ENCODE data around the gene GPBAR1.
A peak's percentile ranks its signal among the peaks of the same experiment; 100 is the strongest.
"Not testable (repeated sequence)": the region's sequence is repeated elsewhere in the genome, so short reads cannot be mapped to it uniquely, and the experiment has no call there.

GPBAR1 gene

GRCh38 chr2:218289639-218290315 is 29.0 kb downstream of the GPBAR1 start:
- no peak for DNase-seq

GRCh38 chr2:218290316-218291261 is 29.8 kb downstream of the GPBAR1 start:
- DNase-seq, result no peak

GRCh38 chr2:218291318-218292047 is 30.7 kb downstream of the GPBAR1 start:
- no peak for DNase-seq

DNA sequence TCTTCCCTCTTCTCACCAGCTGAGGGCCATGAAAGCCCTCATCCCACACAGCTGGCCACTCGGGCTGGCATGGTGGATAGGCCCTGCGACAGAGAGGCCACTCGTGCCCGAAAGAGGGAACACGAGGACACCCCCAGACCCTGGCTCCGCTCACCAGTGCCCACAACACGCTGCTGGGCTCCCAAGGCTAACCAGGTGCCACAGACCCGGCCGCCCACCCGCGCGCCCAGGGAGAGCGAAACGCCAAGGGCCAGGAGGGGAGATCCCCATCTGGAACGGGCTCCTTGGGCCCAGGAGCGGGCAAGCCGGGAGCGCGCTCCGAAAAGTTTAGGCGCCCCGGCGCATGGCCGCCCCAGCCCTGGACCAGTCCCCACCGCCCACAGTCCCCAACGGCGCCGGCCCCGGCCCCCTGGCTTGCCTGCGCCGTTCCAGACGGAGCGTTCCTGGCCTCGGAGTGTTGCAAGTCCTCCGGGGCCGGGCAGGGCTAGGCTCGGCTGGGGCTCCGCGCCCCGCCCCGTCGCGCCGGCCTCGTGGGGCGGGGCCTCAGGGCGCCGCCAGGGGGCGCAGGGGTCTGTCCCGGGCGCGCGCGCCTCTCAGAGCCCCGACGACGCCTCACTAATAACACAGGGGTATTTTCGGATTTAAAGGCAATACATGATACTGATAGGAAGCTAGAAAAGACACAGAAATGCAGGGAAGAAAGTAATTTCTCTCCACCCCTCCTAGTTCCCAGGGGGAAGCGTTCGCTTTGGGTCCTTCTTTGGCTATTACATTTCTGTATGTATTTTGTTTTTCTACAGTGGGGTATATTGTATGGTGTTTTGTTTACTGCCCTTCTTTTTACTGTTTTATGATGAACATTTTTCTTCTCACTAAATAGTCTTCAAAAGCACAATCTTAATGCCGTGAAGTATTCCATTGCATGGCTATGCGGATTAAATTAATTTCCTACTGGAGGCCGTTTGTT is 31.5 kb downstream of the GPBAR1 start, which contains the start of gene TMBIM1:
Gene TMBIM1 (minus strand): TSS at position 456 of the 967 bp plus-strand sequence. CDS start 10,362 bp downstream, outside the sequence.
- DNase-seq, result no peak

DNA sequence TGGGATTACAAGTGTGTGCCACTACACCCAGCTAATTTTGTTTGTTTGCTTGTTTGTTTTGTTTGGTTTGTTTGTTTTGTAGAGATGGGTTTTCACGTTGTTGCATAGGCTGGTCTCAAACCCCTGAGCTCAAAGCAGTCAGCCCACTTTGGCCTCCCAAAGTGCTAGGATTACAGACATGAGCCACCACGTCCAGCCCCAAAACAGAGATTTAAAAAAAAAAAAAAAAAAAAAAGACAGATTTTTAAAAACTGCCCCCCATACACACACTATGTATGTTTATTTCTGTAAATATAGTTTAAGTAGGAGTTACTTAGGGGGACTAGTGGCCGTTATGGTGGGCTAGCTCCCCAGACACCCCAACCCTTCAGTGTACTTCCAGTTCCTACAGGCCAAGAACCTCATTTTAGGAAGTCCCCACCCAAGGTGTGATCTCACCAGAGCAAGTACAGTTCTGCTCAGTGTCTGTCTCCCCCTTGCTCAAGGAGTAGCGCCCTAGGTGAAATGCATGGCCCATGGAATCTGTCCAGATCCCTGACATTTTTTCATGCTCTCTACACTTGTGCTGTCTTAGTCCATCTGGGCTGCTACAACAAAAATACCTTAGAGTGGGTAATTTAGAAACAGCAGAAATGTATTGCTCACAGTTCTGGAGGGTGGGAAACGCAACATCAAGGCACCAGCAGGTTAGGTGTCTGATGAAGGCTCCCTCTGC is 33.1 kb downstream of the GPBAR1 start:
- DNase-seq, result no peak

GRCh38 chr2:218294430-218295022 is 33.7 kb downstream of the GPBAR1 start:
- no peak for DNase-seq

GRCh38 chr2:218295029-218295428 is 34.2 kb downstream of the GPBAR1 start:
- DNase-seq, result no peak

DNA sequence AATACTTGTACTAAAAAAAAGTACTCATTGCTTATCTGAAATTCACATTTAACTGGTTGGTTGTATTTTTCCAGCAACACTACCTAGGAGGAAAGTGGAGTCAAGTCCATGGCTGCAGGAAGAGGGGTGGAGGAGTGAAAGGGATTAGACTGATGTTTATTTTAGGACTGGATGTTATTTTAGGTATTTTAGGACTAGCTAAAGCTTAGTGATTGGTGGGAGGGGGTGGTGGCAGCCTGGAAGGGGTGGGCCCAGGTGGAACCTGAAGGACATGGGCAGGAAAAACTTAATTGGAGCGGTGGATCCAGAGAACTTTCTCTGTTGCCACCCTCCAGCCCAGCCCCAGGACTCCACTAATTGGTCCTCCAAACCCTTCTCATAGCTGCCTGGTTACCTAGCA is 35.4 kb downstream of the GPBAR1 start:
- DNase-seq, result no peak

DNA sequence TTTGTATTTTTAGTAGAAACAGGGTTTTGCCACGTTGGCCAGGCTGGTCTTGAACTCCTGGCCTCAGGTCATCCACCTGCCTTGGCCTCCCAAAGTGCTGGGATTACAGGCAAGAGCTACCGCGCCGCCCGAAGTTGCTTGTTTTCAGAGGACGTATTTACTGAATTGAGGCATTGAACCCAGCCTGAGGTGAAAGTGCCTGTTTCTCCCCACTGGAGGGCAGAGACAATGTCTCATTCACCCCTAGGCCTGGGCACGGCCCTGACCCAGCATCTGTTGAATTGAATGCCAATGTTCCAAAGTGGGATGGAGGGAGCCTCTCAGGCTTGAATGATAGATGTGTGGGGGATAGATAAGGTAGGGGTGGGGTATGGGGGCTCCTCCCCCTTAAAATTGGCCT is 36.0 kb downstream of the GPBAR1 start:
- no peak for DNase-seq

- no peak for DNase-seq
Measured at GRCh38 chr2:218298314-218298875, 37.6 kb downstream of the GPBAR1 start.

GRCh38 chr2:218300141-218300540 is 39.3 kb downstream of the GPBAR1 start:
- no peak for DNase-seq

DNA sequence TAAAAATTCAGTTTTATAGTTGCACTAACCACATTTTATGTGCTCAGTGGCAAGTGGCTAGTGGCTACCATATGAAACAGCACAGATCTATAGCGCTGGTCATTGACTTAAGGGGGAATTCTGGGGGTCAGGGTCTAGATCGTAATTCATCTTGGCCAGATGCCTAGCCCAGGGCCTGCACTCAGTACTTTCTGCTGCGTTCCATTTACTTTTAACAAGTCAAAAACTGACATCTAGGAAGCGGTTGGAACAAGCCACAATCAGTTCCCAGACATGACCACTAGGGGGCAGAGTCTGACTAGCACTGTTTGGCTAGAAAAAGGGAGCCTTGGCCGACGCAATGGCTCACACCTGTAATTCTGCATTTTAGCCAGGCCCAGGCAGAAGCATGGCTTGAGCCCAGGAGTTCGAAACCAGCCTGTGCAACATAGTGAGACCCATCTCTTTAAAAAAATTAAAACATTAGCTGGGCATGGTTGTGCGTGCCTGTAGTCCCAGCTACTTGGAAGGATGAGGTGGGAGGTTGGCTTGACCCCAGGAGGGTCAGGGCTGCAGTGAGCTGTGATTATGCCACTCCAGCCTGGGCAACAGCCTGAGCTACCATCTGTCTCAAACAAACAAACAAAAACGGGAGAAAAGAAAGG is 40.5 kb downstream of the GPBAR1 start:
- DNase-seq, result peak; percentile 73

DNA sequence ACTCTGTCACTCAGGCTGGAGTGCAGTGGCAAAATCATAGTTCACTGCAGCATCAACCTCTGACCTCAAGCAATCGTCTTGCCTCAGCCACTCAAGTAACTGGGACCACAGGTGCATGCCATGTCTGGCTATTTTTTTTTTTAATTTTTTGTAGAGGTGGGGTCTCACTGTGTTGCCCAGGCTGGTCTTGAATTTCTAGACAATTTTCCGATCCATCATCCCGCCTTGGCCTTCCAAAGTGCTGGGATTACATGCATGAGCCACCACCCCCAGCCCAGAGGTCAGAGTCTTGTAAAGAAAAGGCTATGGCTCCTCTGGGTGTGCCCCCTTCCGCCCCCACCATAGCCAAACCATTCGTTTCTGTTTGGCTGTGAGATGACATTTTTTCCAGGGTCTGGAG is 44.6 kb downstream of the GPBAR1 start:
- no peak for DNase-seq

GRCh38 chr2:218306184-218306920 is 45.5 kb downstream of the GPBAR1 start:
- no peak for DNase-seq

DNA sequence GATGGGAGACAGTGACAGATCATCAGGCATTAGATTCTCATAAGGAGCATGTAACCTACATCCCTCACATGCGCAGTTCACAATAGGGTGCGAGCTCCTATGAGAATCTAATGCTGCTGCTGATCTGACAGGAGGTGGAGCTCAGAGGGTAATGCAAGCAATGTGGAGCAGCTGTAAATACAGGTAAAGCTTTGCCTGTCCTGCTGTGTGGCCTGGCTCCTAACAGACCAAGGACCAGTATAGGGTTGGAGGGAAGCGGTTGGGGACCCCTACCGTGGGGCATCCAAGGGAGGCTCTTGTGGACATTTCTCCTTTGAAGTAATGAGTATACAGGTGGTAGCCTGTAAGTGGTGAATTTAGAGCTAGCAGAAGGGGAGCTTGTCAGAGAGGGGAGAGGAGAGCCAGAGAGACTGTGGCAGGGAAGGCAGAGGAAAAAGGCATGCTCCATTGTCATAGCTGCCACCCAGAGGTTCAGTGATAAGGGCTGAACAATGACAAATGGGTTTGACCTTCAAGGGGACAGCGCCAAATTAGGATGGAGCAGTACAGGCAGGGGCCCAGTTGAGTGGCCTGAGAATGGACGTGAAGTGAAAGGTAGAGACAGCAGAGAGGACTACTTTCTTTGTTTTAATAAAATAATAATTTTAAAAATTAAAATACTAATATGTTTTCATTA is 46.7 kb downstream of the GPBAR1 start:
- DNase-seq, result no peak

GRCh38 chr2:218310853-218311540 is 50.2 kb downstream of the GPBAR1 start:
- no peak for DNase-seq

DNA sequence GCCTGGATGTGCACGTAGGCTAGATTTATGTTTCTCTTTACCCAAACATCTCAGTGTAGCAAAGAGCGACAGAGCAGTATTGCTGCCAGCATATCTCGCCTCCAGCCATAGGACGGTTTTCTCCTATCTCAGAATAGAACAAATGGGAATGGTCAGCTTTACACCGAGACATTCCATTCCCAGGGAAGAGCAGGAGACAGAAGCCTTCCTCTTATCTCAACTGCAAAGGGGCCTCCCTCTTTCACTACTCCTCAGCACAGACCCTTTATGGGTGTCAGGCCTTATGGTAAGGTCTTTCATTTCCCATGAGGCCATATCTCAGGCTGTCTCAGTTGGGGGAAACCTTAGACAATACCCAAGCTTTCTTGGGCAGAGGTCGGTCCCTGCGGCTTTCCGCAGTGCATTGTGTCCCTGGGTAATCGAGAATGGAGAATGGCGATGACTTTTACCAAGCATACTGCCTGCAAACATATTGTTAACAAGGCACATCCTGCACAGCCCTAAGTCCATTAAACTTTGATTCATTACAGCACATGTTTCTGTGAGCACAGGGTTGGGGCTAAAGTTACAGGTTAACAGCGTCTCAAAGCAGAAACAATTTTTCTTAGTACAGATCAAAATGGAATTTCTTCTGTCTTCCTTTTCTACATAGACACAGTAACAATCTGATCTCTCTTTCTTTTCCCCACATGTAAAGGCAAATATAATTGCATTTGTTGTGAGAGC is 50.9 kb downstream of the GPBAR1 start:
- DNase-seq, result not testable (repeated sequence)

Measured in NCI-H1092 (cell line).